Chondrocyte (in vitro differentiated cells): ENCODE measurements around the gene UAP1. TPM values are rescaled to one million over a fixed set of nuclear protein-coding genes. Genes with fewer than 3 reads are reported as not detected.

Source experiments
- DNase-seq: peaks from one replicate; pipeline ENCODE4 v3.0.0; 2021; ENCODE audit warnings: mixed read lengths, low spot score
- H3K27ac Mint-ChIP-seq: one replicate; pipeline ENCODE4 v1.8.0; 2021; ENCODE audit warnings: mild to moderate bottlenecking, moderate library complexity, mixed read lengths; ENCODE audit not compliant: unreplicated experiment
- H3K27me3 Mint-ChIP-seq: 2 replicates; pipeline ENCODE4 v1.8.0; 2021; ENCODE audit warnings: low read depth, mixed read lengths
- H3K36me3 Mint-ChIP-seq: 2 replicates; pipeline ENCODE4 v1.8.0; 2021; ENCODE audit warnings: low read depth, mixed read lengths
- H3K4me1 Mint-ChIP-seq: 2 replicates; pipeline ENCODE4 v1.8.0; 2021; ENCODE audit warnings: low read depth, mild to moderate bottlenecking, mixed read lengths
- H3K4me3 Mint-ChIP-seq: one replicate; pipeline ENCODE4 v1.8.0; 2021; ENCODE audit warnings: mild to moderate bottlenecking, moderate library complexity, mixed read lengths; ENCODE audit not compliant: unreplicated experiment
- H3K9me3 Mint-ChIP-seq: 2 replicates; pipeline ENCODE4 v1.8.0; 2021; ENCODE audit warnings: low read depth, mixed read lengths
- total RNA-seq: library from RNA; stranded (reverse); gene quantifications from 3 replicates; pipeline ENCODE4 v1.2.1, GENCODE V29; 2021
- TF ChIP-seq, protein P1 (sequence below): fragments of 200-600 bp; sonication (generic); IDR thresholded peaks from 2 replicates; pipeline ENCODE4 v1.5.0; 2021; ENCODE audit warnings: antibody characterized with exemption, mild to moderate bottlenecking, moderate library complexity

Gene UAP1
- total RNA-seq, 1 donor from 2014 or later: 49.6 TPM

DNA sequence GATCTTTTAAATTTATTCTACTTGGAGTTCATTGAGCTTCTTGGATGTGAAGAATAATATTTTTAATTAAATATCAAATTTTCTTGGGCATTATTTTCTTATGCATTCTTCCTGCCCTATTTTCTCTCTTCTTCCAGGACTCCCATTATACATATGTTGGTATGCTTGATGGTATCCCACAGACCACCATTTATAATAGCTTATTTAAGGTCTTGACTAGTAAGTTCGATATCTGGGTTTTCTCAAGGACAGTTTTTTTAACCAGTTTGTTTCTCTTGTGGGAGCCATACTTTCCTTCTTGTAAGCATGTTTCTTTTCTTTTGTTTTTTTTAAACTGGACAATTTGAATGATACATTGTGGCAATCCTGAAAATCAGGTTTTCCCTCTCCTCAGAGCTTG lies 55.3 kb downstream of the UAP1 start:
- Mint-ChIP-seq H3K27me3 (no peaks in the 10 kb centered on the region), H3K4me3 (no peak overlapping the region), H3K9me3 (peaks cover 14% of the 10 kb centered on the region), H3K4me1 (peaks cover 18% of the 10 kb centered on the region), H3K27ac (no peak overlapping the region), H3K36me3 (peaks cover 10% of the 10 kb centered on the region)
- TF ChIP-seq, protein P1, sequence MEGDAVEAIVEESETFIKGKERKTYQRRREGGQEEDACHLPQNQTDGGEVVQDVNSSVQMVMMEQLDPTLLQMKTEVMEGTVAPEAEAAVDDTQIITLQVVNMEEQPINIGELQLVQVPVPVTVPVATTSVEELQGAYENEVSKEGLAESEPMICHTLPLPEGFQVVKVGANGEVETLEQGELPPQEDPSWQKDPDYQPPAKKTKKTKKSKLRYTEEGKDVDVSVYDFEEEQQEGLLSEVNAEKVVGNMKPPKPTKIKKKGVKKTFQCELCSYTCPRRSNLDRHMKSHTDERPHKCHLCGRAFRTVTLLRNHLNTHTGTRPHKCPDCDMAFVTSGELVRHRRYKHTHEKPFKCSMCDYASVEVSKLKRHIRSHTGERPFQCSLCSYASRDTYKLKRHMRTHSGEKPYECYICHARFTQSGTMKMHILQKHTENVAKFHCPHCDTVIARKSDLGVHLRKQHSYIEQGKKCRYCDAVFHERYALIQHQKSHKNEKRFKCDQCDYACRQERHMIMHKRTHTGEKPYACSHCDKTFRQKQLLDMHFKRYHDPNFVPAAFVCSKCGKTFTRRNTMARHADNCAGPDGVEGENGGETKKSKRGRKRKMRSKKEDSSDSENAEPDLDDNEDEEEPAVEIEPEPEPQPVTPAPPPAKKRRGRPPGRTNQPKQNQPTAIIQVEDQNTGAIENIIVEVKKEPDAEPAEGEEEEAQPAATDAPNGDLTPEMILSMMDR: no peak
- DNase-seq: no peak

DNA sequence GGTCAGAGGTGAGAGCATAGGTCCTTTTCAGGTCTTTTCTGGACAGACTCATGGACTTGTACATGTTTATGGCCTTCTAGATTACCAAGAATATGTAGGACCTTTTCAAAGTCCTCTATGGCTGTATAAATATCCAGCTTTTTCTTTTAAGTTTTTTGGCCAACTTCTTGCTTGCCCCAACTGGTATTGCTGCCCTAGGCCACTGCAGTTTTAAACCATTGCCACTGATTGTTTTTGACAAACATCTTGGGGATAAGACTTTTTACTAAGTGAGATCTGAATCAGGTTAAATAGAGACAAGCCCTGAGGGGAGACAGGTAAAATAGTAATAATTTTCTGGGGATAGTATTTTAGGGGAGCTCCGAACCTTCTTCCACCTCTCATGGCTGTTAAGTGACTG lies 56.0 kb downstream of the UAP1 start:
- no peak for DNase-seq
- Mint-ChIP-seq H3K9me3 (peaks cover 14% of the 10 kb centered on the region), H3K27me3 (no peaks in the 10 kb centered on the region), H3K36me3 (peaks cover 10% of the 10 kb centered on the region), H3K4me1 (peaks cover 15% of the 10 kb centered on the region), H3K27ac (no peak overlapping the region), H3K4me3 (no peak overlapping the region)
- TF ChIP-seq, protein P1: no peak

DNA sequence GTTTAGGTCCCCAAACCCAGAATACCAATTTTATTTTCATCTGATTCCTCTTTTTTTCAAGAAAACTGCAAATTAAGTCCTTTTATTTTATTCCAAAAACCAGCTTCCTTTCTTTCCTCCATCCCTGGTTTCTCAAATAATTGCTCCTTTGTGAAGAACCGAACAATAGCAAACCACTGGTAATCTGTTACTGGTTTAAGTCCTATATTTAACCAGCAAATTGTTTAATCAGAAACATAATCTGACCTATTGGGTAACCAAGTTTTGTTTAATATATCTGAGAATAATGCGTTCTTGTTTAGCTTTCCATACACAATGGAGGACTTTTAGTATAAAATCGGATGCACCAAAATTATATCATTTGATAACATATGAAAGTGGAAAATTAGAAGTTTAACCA lies 57.6 kb downstream of the UAP1 start:
- TF ChIP-seq, protein P1: no peak
- Mint-ChIP-seq H3K36me3 (peaks cover 10% of the 10 kb centered on the region), H3K27ac (no peak overlapping the region), H3K4me1 (no peaks in the 10 kb centered on the region), H3K27me3 (no peaks in the 10 kb centered on the region), H3K9me3 (peaks cover 14% of the 10 kb centered on the region), H3K4me3 (no peak overlapping the region)
- DNase-seq: no peak

DNA sequence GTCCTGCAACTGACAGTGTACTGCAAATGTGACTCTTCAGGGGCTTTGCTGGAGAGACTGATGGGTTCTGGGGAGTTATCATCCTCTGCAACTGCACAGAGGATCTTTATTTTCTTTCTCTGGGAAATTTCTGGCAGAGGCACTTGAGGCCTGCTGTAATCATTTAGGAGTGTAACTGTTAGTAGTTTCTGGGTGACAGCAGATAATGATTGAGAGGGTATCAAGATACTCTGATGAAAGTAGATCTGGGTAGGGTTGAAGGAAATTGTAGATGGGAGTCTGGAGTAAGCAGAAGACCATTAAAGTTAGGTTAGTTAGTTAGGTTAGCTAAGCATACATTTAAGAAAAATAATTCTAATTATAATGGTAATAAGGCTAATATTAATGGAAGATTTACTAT lies 59.7 kb downstream of the UAP1 start:
- no peak overlapping the region for H3K27ac Mint-ChIP-seq
- H3K4me1 Mint-ChIP-seq: peaks cover 8% of the 10 kb centered on the region
- peaks cover 7% of the 10 kb centered on the region for H3K36me3 Mint-ChIP-seq
- peaks cover 14% of the 10 kb centered on the region for H3K9me3 Mint-ChIP-seq
- no peaks in the 10 kb centered on the region for H3K27me3 Mint-ChIP-seq
- TF ChIP-seq, protein P1: no peak
- no peak for DNase-seq
- no peak overlapping the region for H3K4me3 Mint-ChIP-seq

DNA sequence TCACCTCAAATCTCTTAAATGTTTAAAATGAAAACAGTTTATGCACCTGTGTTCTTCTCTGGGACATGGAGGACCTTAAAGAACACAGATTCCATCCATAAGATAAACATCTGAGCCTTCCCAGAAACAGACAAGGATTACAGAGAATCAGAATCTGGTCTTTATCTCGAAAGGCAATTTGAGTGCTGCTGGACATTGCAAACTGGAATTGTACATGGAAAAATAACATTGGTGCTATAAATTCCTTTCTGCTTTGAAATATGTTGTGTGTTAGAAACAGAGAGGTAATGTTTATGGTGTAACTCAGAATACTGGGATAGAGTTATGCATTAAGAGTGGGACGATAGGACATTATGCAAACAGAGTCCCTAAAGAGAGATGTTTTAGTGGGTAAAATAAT lies 64.2 kb downstream of the UAP1 start:
- H3K27ac Mint-ChIP-seq: peak overlapping the region; percentile 4
- H3K27me3 Mint-ChIP-seq: no peaks in the 10 kb centered on the region
- TF ChIP-seq, protein P1: no peak
- H3K4me1 Mint-ChIP-seq: peaks cover 46% of the 10 kb centered on the region
- DNase-seq: no peak
- no peaks in the 10 kb centered on the region for H3K9me3 Mint-ChIP-seq
- no peaks in the 10 kb centered on the region for H3K36me3 Mint-ChIP-seq
- no peak overlapping the region for H3K4me3 Mint-ChIP-seq
